ENCODE results near the gene SPR.

DNA sequence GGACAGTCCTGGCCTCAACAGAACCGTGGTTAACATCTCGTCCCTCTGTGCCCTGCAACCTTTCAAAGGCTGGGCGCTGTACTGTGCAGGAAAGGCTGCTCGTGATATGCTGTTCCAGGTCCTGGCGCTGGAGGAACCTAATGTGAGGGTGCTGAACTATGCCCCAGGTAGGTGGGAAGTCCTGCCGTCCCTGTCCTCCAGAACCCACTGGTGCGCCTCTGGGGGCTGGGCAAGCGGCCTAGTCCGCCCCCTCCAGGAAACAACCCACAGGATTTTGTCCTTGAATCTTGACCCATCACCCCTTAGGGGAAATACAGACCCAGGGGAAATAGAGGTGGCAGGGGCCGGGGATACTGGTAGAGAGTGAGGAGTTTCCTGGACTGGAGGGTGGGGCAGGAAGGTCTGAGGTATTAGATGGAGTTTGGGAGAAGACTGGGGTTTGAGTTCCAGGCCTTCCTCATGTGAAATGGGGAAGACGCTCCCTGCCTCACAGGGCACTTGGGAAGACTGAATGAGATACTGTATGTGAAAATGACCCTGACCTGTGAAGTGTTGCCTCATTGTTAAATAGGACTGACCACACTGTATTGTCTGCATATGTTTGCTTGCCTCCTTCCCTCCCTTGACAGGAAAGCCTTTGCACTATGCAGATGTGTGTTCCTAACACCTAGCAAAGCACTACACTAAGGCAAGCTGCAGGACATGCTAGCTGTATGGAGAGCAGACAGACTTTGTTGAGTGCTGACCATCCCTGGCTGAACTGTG is 1.4 kb downstream of the SPR start:
- no peak for TF ChIP-seq POLR2AphosphoS5 (IDR thresholded peaks at IDR 0.05; ENCODE audit: borderline replicate concordance, low read depth, low read length)
- TF ChIP-seq EZH2 (IDR thresholded peaks at IDR 0.05), result no peak
